Measurements from ENCODE around the gene YJEFN3.

Gene YJEFN3

DNA sequence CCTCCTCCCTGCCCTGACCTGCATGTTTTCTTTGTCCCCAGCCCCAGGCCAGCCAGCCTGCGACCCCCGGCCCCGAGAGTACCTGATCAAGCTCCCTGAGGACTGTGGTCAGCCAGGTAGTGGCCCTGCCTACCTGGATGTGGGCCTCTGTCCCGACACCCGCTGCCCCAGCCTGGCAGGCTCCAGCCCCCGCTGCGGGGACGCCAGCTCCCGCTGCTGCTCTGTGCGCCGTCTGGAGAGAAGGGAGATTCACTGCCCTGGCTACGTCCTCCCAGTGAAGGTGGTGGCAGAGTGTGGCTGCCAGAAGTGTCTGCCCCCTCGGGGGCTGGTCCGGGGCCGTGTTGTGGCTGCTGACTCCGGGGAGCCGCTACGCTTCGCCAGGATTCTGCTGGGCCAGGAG lies 14.9 kb downstream of the YJEFN3 start:
- POLR2A ChIA-PET = no interaction called here
- CTCF ChIA-PET = no interaction called here
- TF ChIP-seq L3MBTL2 (conservative IDR thresholded peaks at IDR 0.05) = no peak
- TF ChIP-seq, protein P1, sequence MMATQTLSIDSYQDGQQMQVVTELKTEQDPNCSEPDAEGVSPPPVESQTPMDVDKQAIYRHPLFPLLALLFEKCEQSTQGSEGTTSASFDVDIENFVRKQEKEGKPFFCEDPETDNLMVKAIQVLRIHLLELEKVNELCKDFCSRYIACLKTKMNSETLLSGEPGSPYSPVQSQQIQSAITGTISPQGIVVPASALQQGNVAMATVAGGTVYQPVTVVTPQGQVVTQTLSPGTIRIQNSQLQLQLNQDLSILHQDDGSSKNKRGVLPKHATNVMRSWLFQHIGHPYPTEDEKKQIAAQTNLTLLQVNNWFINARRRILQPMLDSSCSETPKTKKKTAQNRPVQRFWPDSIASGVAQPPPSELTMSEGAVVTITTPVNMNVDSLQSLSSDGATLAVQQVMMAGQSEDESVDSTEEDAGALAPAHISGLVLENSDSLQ (IDR thresholded peaks at IDR 0.05) = no peak
- no peak for TF ChIP-seq LEF1 (IDR thresholded peaks at IDR 0.05; ENCODE audit: borderline replicate concordance)
- TF ChIP-seq CTBP1 (IDR thresholded peaks at IDR 0.05; ENCODE audit: borderline replicate concordance) = no peak
- TF ChIP-seq TARDBP (IDR thresholded peaks at IDR 0.05) = no peak
- no peak for TF ChIP-seq ZNF384 (IDR thresholded peaks at IDR 0.05)
- no peak for TF ChIP-seq ELF4 (IDR thresholded peaks at IDR 0.05)
- no peak for TF ChIP-seq FOXA1 (IDR thresholded peaks at IDR 0.05)
- no peak for TF ChIP-seq HDGF (IDR thresholded peaks at IDR 0.05; ENCODE audit: borderline replicate concordance)
- no peak for TF ChIP-seq SUZ12 (IDR thresholded peaks at IDR 0.05)
- no peak for TF ChIP-seq NFRKB (IDR thresholded peaks at IDR 0.05)
- no peak for TF ChIP-seq ARNT (IDR thresholded peaks at IDR 0.05)
- TF ChIP-seq SP1 (IDR thresholded peaks at IDR 0.05) = no peak
- DNase-seq (ENCODE audit: extremely low spot score) = no peak

DNA sequence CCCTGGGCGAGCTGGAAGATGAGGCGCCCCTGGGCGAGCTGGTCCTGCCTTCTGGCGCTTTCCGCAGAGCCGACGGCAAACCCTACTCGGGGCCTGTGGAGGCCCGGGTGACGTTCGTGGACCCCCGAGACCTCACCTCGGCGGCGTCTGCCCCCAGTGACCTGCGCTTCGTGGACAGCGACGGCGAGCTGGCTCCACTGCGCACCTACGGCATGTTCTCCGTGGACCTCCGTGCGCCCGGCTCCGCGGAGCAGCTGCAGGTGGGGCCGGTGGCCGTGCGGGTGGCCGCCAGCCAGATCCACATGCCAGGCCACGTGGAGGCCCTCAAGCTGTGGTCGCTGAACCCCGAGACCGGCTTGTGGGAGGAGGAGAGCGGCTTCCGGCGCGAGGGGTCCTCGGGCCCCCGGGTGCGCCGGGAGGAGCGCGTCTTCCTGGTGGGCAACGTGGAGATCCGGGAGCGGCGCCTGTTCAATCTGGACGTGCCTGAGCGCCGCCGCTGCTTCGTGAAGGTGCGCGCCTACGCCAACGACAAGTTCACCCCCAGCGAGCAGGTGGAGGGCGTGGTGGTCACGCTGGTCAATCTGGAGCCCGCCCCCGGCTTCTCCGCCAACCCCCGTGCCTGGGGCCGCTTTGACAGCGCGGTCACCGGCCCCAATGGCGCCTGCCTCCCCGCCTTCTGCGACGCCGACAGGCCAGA lies 15.7 kb downstream of the YJEFN3 start:
- ChIA-PET CTCF (no interaction called here), POLR2A (no interaction called here)
- DNase-seq (ENCODE audit: extremely low spot score) = no peak
- TF ChIP-seq FOXM1 (IDR thresholded peaks at IDR 0.05; ENCODE audit: borderline replicate concordance) = no peak
- no peak for TF ChIP-seq ELF4 (IDR thresholded peaks at IDR 0.05)
- TF ChIP-seq ZNF384 (IDR thresholded peaks at IDR 0.05) = no peak
- TF ChIP-seq HDGF (IDR thresholded peaks at IDR 0.05; ENCODE audit: borderline replicate concordance) = no peak
- no peak for TF ChIP-seq SP1 (IDR thresholded peaks at IDR 0.05)
- TF ChIP-seq SUZ12 (IDR thresholded peaks at IDR 0.05) = no peak
- no peak for TF ChIP-seq FOXK2 (IDR thresholded peaks at IDR 0.05)
- TF ChIP-seq TARDBP (IDR thresholded peaks at IDR 0.05) = no peak
- no peak for TF ChIP-seq LEF1 (IDR thresholded peaks at IDR 0.05; ENCODE audit: borderline replicate concordance)
- no peak for TF ChIP-seq NFRKB (IDR thresholded peaks at IDR 0.05)
- TF ChIP-seq FOXA1 (IDR thresholded peaks at IDR 0.05) = no peak
- no peak for TF ChIP-seq CTBP1 (IDR thresholded peaks at IDR 0.05; ENCODE audit: borderline replicate concordance)
- TF ChIP-seq BHLHE40 (IDR thresholded peaks at IDR 0.05; ENCODE audit: borderline replicate concordance) = no peak
- TF ChIP-seq L3MBTL2 (conservative IDR thresholded peaks at IDR 0.05) = no peak
- TF ChIP-seq ARNT (IDR thresholded peaks at IDR 0.05) = no peak

DNA sequence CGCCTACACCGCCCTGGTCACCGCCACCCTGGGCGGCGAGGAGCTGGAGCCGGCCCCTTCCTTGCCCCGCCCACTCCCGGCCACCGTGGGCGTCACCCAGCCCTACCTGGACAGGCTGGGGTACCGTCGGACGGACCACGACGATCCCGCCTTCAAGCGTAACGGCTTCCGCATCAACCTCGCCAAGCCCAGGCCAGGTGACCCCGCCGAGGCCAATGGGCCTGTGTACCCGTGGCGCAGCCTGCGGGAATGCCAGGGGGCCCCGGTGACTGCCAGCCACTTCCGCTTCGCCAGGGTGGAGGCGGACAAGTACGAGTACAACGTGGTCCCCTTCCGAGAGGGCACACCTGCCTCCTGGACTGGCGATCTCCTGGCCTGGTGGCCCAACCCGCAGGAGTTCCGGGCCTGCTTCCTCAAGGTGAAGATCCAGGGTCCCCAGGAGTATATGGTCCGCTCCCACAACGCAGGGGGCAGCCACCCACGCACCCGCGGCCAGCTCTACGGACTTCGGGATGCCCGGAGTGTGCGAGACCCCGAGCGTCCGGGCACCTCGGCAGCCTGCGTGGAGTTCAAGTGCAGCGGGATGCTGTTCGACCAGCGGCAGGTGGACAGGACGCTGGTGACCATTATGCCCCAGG lies 16.4 kb downstream of the YJEFN3 start:
- ChIA-PET POLR2A (no interaction called here), CTCF (no interaction called here)
- DNase-seq (ENCODE audit: extremely low spot score) = no peak
- TF ChIP-seq L3MBTL2 (conservative IDR thresholded peaks at IDR 0.05) (no peak), SUZ12 (IDR thresholded peaks at IDR 0.05) (no peak), TARDBP (IDR thresholded peaks at IDR 0.05) (no peak), BHLHE40 (IDR thresholded peaks at IDR 0.05; ENCODE audit: borderline replicate concordance) (no peak), SP1 (IDR thresholded peaks at IDR 0.05) (no peak), CTBP1 (IDR thresholded peaks at IDR 0.05; ENCODE audit: borderline replicate concordance) (no peak), ARNT (IDR thresholded peaks at IDR 0.05) (no peak), FOXA1 (IDR thresholded peaks at IDR 0.05) (no peak), ZNF384 (IDR thresholded peaks at IDR 0.05) (no peak)
- TF ChIP-seq, protein P1 (IDR thresholded peaks at IDR 0.05) = no peak

DNA sequence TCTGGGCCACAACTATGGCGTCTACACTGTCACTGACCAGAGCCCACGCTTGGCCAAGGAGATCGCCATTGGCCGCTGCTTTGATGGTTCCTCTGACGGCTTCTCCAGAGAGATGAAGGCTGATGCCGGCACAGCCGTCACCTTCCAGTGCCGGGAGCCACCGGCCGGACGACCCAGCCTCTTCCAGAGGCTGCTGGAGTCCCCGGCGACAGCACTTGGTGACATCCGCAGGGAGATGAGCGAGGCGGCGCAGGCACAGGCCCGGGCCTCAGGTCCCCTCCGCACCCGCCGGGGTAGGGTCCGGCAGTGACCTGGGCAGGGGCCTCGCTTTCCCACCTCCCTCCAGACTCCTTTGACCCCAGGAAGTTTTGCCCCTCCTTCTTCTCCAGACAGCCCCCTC lies 17.0 kb downstream of the YJEFN3 start:
- no peak for DNase-seq (ENCODE audit: extremely low spot score)
- ChIA-PET POLR2A (no interaction called here), CTCF (no interaction called here)
- TF ChIP-seq ELF4 (IDR thresholded peaks at IDR 0.05) = no peak
- no peak for TF ChIP-seq NFRKB (IDR thresholded peaks at IDR 0.05)
- TF ChIP-seq BHLHE40 (IDR thresholded peaks at IDR 0.05; ENCODE audit: borderline replicate concordance) = no peak
- TF ChIP-seq FOXK2 (IDR thresholded peaks at IDR 0.05) = no peak
- TF ChIP-seq FOXM1 (IDR thresholded peaks at IDR 0.05; ENCODE audit: borderline replicate concordance) = no peak
- TF ChIP-seq CTBP1 (IDR thresholded peaks at IDR 0.05; ENCODE audit: borderline replicate concordance) = no peak
- no peak for TF ChIP-seq LEF1 (IDR thresholded peaks at IDR 0.05; ENCODE audit: borderline replicate concordance)
- TF ChIP-seq, protein P1 (IDR thresholded peaks at IDR 0.05) = no peak
- no peak for TF ChIP-seq L3MBTL2 (conservative IDR thresholded peaks at IDR 0.05)
- TF ChIP-seq TARDBP (IDR thresholded peaks at IDR 0.05) = no peak
- TF ChIP-seq SUZ12 (IDR thresholded peaks at IDR 0.05) = no peak
- TF ChIP-seq ARNT (IDR thresholded peaks at IDR 0.05) = no peak
- no peak for TF ChIP-seq ZNF384 (IDR thresholded peaks at IDR 0.05)
- TF ChIP-seq HDGF (IDR thresholded peaks at IDR 0.05; ENCODE audit: borderline replicate concordance) = no peak

DNA sequence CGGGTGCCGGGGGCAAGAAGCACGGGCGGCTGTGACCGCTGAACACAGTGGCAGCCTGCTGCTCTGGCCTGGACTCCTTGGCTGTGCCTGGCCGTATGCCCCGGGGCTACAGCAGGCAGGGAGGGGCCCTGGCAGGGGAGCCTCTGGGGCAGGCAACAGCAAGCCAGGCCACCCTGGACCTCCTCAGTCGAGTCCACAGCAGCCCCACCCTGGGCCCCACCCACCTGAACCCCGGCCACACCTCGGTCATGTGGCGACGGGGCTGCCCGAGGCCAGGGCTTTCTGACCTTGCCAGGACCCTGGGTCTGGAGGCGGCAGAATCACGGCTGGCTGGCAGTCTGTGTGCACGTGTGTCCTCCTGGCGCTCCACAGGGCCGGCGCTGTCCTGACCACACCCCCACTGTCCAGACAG lies 18.0 kb downstream of the YJEFN3 start:
- TF ChIP-seq ZNF384 (IDR thresholded peaks at IDR 0.05) (no peak), SP1 (IDR thresholded peaks at IDR 0.05) (no peak), FOXM1 (IDR thresholded peaks at IDR 0.05; ENCODE audit: borderline replicate concordance) (no peak), FOXA1 (IDR thresholded peaks at IDR 0.05) (no peak), HDGF (IDR thresholded peaks at IDR 0.05; ENCODE audit: borderline replicate concordance) (no peak), BHLHE40 (IDR thresholded peaks at IDR 0.05; ENCODE audit: borderline replicate concordance) (no peak), ARNT (IDR thresholded peaks at IDR 0.05) (no peak), CTBP1 (IDR thresholded peaks at IDR 0.05; ENCODE audit: borderline replicate concordance) (no peak), ELF4 (IDR thresholded peaks at IDR 0.05) (no peak), L3MBTL2 (conservative IDR thresholded peaks at IDR 0.05) (no peak), TARDBP (IDR thresholded peaks at IDR 0.05) (no peak), SUZ12 (IDR thresholded peaks at IDR 0.05) (no peak), NFRKB (IDR thresholded peaks at IDR 0.05) (no peak), LEF1 (IDR thresholded peaks at IDR 0.05; ENCODE audit: borderline replicate concordance) (no peak)
- TF ChIP-seq, protein P1 (IDR thresholded peaks at IDR 0.05) = no peak
- CTCF ChIA-PET = no interaction called here
- POLR2A ChIA-PET = interaction anchor here (1.2 kb wide), 1 partner anchor 230 kb away, joined by 3 read pairs; no protein-coding TSS in a partner anchor
- no peak for DNase-seq (ENCODE audit: extremely low spot score)

All from HEK293T (cell line).